HepG2 (cell line): ENCODE data around the gene MAGT1. TPM values are rescaled to one million over a fixed set of nuclear protein-coding genes. Genes with fewer than 3 reads are reported as not detected.

Experiments used
- CBX5 ChIP-seq: sonication (generic); formaldehyde crosslinking; IDR thresholded peaks from 2 replicates; pipeline ENCODE4 v1.4.0; 2020; ENCODE audit warnings: missing genetic modification reagents, borderline replicate concordance
- CC2D1A ChIP-seq: sonication (generic); formaldehyde crosslinking; IDR thresholded peaks from 2 replicates; pipeline ENCODE4 v1.8.1; 2023; ENCODE audit warnings: mild to moderate bottlenecking, missing genetic modification reagents
- ELF4 ChIP-seq: sonication (generic); formaldehyde crosslinking; IDR thresholded peaks from 2 replicates; pipeline ENCODE4 v1.5.0; 2020; ENCODE audit warnings: missing genetic modification reagents, mild to moderate bottlenecking, moderate library complexity, borderline replicate concordance
- FOXA3 ChIP-seq: IDR thresholded peaks from 2 replicates; pipeline ENCODE4 v1.6.1; 2016; ENCODE audit warnings: missing genetic modification reagents, missing compliant biosample characterization
- GPN1 ChIP-seq: sonication (generic); formaldehyde crosslinking; IDR thresholded peaks from 2 replicates; pipeline ENCODE4 v1.5.1; 2020; ENCODE audit warnings: missing genetic modification reagents, borderline replicate concordance
- HNRNPL ChIP-seq: fragments of 200-400 bp; formaldehyde crosslinking; IDR thresholded peaks from 2 replicates; pipeline ENCODE4 v1.6.1; 2017; ENCODE audit warnings: mild to moderate bottlenecking, low read depth, low read length
- HOXA5 ChIP-seq: sonication (generic); formaldehyde crosslinking; IDR thresholded peaks from 2 replicates; pipeline ENCODE4 v1.4.0; 2020; ENCODE audit warnings: missing genetic modification reagents
- IKZF1 ChIP-seq: fragments of 450-650 bp; IDR thresholded peaks from 2 replicates; pipeline ENCODE4 v1.7.1; 2016
- IRX3 ChIP-seq: sonication (generic); formaldehyde crosslinking; IDR thresholded peaks from 2 replicates; pipeline ENCODE4 v1.8.1; 2023; ENCODE audit warnings: mild to moderate bottlenecking, low read depth, missing genetic modification reagents, borderline replicate concordance
- KAT8 ChIP-seq: IDR thresholded peaks from 2 replicates; pipeline ENCODE4 v1.6.1; 2016; ENCODE audit warnings: missing genetic modification reagents, missing compliant biosample characterization
- KLF11 ChIP-seq: IDR thresholded peaks from 2 replicates; pipeline ENCODE4 v1.6.1; 2016; ENCODE audit warnings: missing compliant biosample characterization
- MTA3 ChIP-seq: sonication (generic); formaldehyde crosslinking; IDR thresholded peaks from 2 replicates; pipeline ENCODE4 v1.4.0; 2020; ENCODE audit warnings: missing genetic modification reagents
- NFKBIZ ChIP-seq: IDR thresholded peaks from 2 replicates; pipeline ENCODE4 v1.6.1; 2018; ENCODE audit warnings: missing genetic modification reagents, missing compliant biosample characterization
- PRPF4 ChIP-seq: fragments of 200-400 bp; formaldehyde crosslinking; IDR thresholded peaks from 2 replicates; pipeline ENCODE4 v1.6.1; 2016; ENCODE audit warnings: low read length, low read depth; ENCODE audit not compliant: poor library complexity, severe bottlenecking
- RBFOX2 ChIP-seq: fragments of 200-400 bp; formaldehyde crosslinking; IDR thresholded peaks from 2 replicates; pipeline ENCODE4 v1.6.1; 2017; ENCODE audit warnings: low read depth, mild to moderate bottlenecking, low read length
- SIN3A ChIP-seq: IDR thresholded peaks from 2 replicates; pipeline ENCODE4 v1.6.1; 2011; ENCODE audit warnings: low read depth, mild to moderate bottlenecking, control low read depth, low read length, borderline replicate concordance
- THRA ChIP-seq: sonication (generic); formaldehyde crosslinking; IDR thresholded peaks from 2 replicates; pipeline ENCODE4 v1.4.0; 2020; ENCODE audit warnings: missing genetic modification reagents, borderline replicate concordance
- ZBTB37 ChIP-seq: sonication (generic); formaldehyde crosslinking; IDR thresholded peaks from 2 replicates; pipeline ENCODE4 v1.4.0; 2020; ENCODE audit warnings: mild to moderate bottlenecking, missing genetic modification reagents
- ZNF274 ChIP-seq: sonication (generic); formaldehyde crosslinking; IDR thresholded peaks from 2 replicates; pipeline ENCODE4 v1.5.1; 2020; ENCODE audit warnings: mild to moderate bottlenecking, missing genetic modification reagents
- ZNF33B ChIP-seq: sonication (generic); formaldehyde crosslinking; IDR thresholded peaks from 2 replicates; pipeline ENCODE4 v1.5.1; 2020; ENCODE audit warnings: mild to moderate bottlenecking, missing genetic modification reagents
- ZNF383 ChIP-seq: sonication (generic); formaldehyde crosslinking; IDR thresholded peaks from 2 replicates; pipeline ENCODE4 v1.4.0; 2020; ENCODE audit warnings: missing genetic modification reagents, mild to moderate bottlenecking, borderline replicate concordance
- ZNF543 ChIP-seq: sonication (generic); formaldehyde crosslinking; IDR thresholded peaks from 2 replicates; pipeline ENCODE4 v1.4.0; 2020; ENCODE audit warnings: mild to moderate bottlenecking, missing genetic modification reagents
- ZNF83 ChIP-seq: sonication (generic); formaldehyde crosslinking; IDR thresholded peaks from 2 replicates; pipeline ENCODE4 v1.4.0; 2020; ENCODE audit warnings: missing genetic modification reagents, mild to moderate bottlenecking, borderline replicate concordance
- ZSCAN30 ChIP-seq: sonication (generic); formaldehyde crosslinking; IDR thresholded peaks from 2 replicates; pipeline ENCODE4 v1.5.0; 2020; ENCODE audit warnings: mild to moderate bottlenecking, missing genetic modification reagents
- polyA plus RNA-seq, 8 experiments: library from polyadenylated mRNA; depleted of rRNA in 3 of 8; stranded (reverse) in 7 of 8; unstranded in 1 of 8; fragments of >200 nt; fragmentation: Illumina TruSeq in 4 of 8; extraction: Trizol in 4 of 8; gene quantifications; 2 replicates each; pipeline versions ENCODE4 v1.2.1 to v1.2.3, GENCODE V29; 2011 to 2016; ENCODE audit warnings: low read depth in 4 of 8, missing spikeins in 1 of 8, mixed read lengths in 1 of 8; ENCODE audit not compliant: insufficient read depth in 1 of 8
- total RNA-seq, 5 experiments: library from RNA; depleted of rRNA; stranded (reverse); fragments of >200 nt; fragmentation: Illumina TruSeq; extraction: Trizol; gene quantifications; 2 replicates each; pipeline ENCODE4 v1.2.3, GENCODE V29; 2016; ENCODE audit warnings: low read depth in 1 of 5
- TF ChIP-seq, protein P1 (sequence below): sonication (generic); formaldehyde crosslinking; IDR thresholded peaks from 2 replicates; pipeline ENCODE4 v1.4.0; 2020; ENCODE audit warnings: missing genetic modification reagents, low read depth, mild to moderate bottlenecking, borderline replicate concordance
- TF ChIP-seq, protein P2 (sequence below): IDR thresholded peaks from 2 replicates; pipeline ENCODE4 v1.6.1; 2016; ENCODE audit warnings: control low read depth

Gene MAGT1
- total and polyA plus RNA-seq, 2 of the 13 experiments (the other 11 are each of a cell fraction or from before 2014, with no cell fraction given) = 38.0 to 75.0 TPM

GRCh38 chrX:77899081-77899828 lies 4.0 kb upstream of the MAGT1 start, which contains the start of gene COX7B (continued):
- TF ChIP-seq THRA = no peak
- TF ChIP-seq, protein P1, sequence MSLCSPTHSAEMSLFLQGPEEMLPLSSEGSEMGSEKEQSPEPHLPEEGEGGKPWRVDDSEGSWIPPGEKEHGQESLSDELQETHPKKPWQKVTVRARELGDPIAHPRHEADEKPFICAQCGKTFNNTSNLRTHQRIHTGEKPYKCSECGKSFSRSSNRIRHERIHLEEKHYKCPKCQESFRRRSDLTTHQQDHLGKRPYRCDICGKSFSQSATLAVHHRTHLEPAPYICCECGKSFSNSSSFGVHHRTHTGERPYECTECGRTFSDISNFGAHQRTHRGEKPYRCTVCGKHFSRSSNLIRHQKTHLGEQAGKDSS (CRISPR knock-in tag) = no peak
- TF ChIP-seq ZNF83 = no peak
- TF ChIP-seq RBFOX2 = peak; percentile 57
- no peak for TF ChIP-seq HOXA5 (CRISPR knock-in tag)
- no peak for TF ChIP-seq ZNF543 (CRISPR knock-in tag)
- no peak for TF ChIP-seq ZNF33B (CRISPR knock-in tag)
- TF ChIP-seq CC2D1A (CRISPR knock-in tag) = no peak
- no peak for TF ChIP-seq KLF11 (CRISPR knock-in tag)
- TF ChIP-seq NFKBIZ = no peak
- no peak for TF ChIP-seq HNRNPL
- no peak for TF ChIP-seq ZSCAN30 (CRISPR knock-in tag)
- TF ChIP-seq GPN1 (CRISPR knock-in tag) = no peak
- TF ChIP-seq FOXA3 = peak; percentile 24; the same call in 1 of the 2 replicates
- TF ChIP-seq ZNF383 = no peak
- no peak for TF ChIP-seq IRX3
- 0 out of 2 replicates have a peak, but pooled peaks have one; percentile 67 for TF ChIP-seq SIN3A
- TF ChIP-seq, protein P2, sequence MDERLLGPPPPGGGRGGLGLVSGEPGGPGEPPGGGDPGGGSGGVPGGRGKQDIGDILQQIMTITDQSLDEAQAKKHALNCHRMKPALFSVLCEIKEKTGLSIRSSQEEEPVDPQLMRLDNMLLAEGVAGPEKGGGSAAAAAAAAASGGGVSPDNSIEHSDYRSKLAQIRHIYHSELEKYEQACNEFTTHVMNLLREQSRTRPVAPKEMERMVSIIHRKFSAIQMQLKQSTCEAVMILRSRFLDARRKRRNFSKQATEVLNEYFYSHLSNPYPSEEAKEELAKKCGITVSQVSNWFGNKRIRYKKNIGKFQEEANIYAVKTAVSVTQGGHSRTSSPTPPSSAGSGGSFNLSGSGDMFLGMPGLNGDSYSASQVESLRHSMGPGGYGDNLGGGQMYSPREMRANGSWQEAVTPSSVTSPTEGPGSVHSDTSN (CRISPR knock-in tag) = no peak
- no peak for TF ChIP-seq ELF4 (CRISPR knock-in tag)
- no peak for TF ChIP-seq IKZF1
- no peak for TF ChIP-seq PRPF4
- TF ChIP-seq ZBTB37 = no peak
- no peak for TF ChIP-seq ZNF274 (CRISPR knock-in tag)
- peak; percentile 78 for TF ChIP-seq KAT8 (CRISPR knock-in tag)
- no peak for TF ChIP-seq MTA3
- TF ChIP-seq CBX5 (CRISPR knock-in tag) = no peak
